Heart left ventricle (tissue), 13 donors: ENCODE measurements around the gene ATP2B1.

ENCODE experiments used
- CTCF ChIP-seq, 12 donors: fragments of 200-600 bp; sonication (generic) in 4 of 12; IDR thresholded peaks; one replicate each; pipeline versions ENCODE4 v1.5.0 to v1.8.0; 2018 to 2022; ENCODE audit warnings: antibody characterized with exemption in 12 of 12, mild to moderate bottlenecking in 5 of 12
- POLR2A ChIP-seq, 2 donors: fragments of 450-650 bp; IDR thresholded peaks; one replicate each; pipeline ENCODE4 v1.6.1; 2017; ENCODE audit warnings: antibody characterized with exemption in 2 of 2, mild to moderate bottlenecking in 2 of 2, moderate library complexity in 2 of 2
- donor health status: ischemic (EF 13 %, LVEDD 7.1; RV severe dilation, severe dysfunction).
- donor health status: DM: no; HTN: yes; CAD: no.
- donor health status: DM: no; HTN: no; CAD: no.
- donor health status: ischemic (EF 25% LVEDD 6.9; RV normal size, moderate dysfunction).
- donor health status: ischemic (EF 25% LVEDD 5.7; RV mildly dilated, moderate dysfunction).
- donor health status: ischemic (EF 35%, LVEDD 5.7; RV mildly dilated, moderate dysfunction).
- donor health status: nonischemic (EF 11% LVEDD 7.7; RV severe dilation, severe dysfunction).
- donor health status: DM: yes; HTN: yes; CAD: no.
- donor health status: PGD.
- donor health status: ischemic (EF 29% LVEDD 5.4; RV normal size, mild dysfunction).
- donor health status: nonischemic (EF 23%, LVEDD 6.1; RV moderate dilation, normal function).

GRCh38 chr12:89665556-89665955 lies 43.1 kb downstream of the ATP2B1 start:
- no peak for TF ChIP-seq CTCF (IDR thresholded peaks at IDR 0.05)
- no peak for TF ChIP-seq POLR2A (IDR thresholded peaks at IDR 0.05)
